ENCODE results near the gene IL23R. TPM values are rescaled to one million over a fixed set of nuclear protein-coding genes. Genes with fewer than 3 reads are reported as not detected.
A peak's percentile ranks its signal among the peaks of the same experiment; 100 is the strongest.
"Not testable (repeated sequence)": the region's sequence is repeated elsewhere in the genome, so short reads cannot be mapped to it uniquely, and the experiment has no call there.

Gene IL23R
- total RNA-seq, 1 donor from 2014 or later = not detected

DNA sequence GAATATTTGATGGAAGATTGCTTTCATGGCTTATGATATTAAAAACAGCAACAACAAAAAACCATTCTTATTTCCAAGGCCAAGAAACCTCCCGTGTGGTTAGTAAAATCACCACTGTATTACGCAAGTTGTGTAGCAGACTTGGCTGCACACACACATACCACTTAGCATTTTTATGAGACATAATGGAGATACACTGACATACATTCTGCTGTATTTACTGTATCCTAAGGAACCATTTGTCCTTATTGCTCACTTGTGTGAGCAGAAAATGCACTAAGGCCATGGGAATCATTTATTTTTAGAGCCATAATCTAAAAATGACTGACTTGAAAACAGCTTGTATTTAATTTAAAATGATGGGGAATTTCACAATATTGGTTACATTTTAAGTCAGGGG is 30.9 kb upstream of the IL23R start:
- no peak overlapping the region for H3K27ac ChIP-seq (replicated peaks)
- intact Hi-C loops (cut with micrococcal nuclease) = no loop called here
- H3K9me3 ChIP-seq (replicated peaks) = no peaks in the 10 kb centered on the region
- no peaks in the 10 kb centered on the region for H3K36me3 ChIP-seq
- TF ChIP-seq, protein P1, sequence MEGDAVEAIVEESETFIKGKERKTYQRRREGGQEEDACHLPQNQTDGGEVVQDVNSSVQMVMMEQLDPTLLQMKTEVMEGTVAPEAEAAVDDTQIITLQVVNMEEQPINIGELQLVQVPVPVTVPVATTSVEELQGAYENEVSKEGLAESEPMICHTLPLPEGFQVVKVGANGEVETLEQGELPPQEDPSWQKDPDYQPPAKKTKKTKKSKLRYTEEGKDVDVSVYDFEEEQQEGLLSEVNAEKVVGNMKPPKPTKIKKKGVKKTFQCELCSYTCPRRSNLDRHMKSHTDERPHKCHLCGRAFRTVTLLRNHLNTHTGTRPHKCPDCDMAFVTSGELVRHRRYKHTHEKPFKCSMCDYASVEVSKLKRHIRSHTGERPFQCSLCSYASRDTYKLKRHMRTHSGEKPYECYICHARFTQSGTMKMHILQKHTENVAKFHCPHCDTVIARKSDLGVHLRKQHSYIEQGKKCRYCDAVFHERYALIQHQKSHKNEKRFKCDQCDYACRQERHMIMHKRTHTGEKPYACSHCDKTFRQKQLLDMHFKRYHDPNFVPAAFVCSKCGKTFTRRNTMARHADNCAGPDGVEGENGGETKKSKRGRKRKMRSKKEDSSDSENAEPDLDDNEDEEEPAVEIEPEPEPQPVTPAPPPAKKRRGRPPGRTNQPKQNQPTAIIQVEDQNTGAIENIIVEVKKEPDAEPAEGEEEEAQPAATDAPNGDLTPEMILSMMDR (IDR thresholded peaks at IDR 0.05; ENCODE audit: borderline replicate concordance) = no peak
- H3K4me3 ChIP-seq = peak overlapping the region; percentile 59
- DNase-seq = no peak
- H3K4me1 ChIP-seq = no peaks in the 10 kb centered on the region
- peaks cover 7% of the 10 kb centered on the region for H3K27me3 ChIP-seq (ENCODE audit: low read depth)

DNA sequence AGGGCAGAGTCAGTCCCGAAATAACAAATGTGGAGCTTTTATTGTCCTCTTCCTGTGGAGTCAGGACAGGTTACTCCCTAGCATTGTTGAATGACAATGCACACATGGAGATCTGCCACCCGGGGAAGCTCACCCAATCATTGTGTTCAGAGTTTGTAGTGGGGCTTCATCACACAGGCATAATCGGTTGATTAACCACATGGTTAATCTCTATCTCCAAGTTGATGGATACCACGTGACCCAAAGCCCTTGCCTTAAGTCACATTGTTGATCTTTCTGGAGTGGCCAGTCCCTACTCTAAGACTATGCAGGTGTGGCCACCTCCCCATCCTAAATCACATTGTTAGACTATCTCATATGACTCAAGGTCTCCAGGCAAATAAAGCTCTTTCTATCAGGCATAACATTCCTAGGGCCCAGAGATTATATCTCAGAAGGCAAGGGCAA is 28.9 kb upstream of the IL23R start:
- Histone ChIP-seq H3K9me3 (replicated peaks) (no peaks in the 10 kb centered on the region), H3K4me1 (no peaks in the 10 kb centered on the region), H3K27ac (replicated peaks) (no peak overlapping the region), H3K4me3 (no peak overlapping the region), H3K36me3 (no peaks in the 10 kb centered on the region), H3K27me3 (ENCODE audit: low read depth) (peaks cover 7% of the 10 kb centered on the region)
- no peak for DNase-seq
- TF ChIP-seq, protein P1 (IDR thresholded peaks at IDR 0.05; ENCODE audit: borderline replicate concordance) = no peak
- intact Hi-C loops (cut with micrococcal nuclease) = no loop called here

DNA sequence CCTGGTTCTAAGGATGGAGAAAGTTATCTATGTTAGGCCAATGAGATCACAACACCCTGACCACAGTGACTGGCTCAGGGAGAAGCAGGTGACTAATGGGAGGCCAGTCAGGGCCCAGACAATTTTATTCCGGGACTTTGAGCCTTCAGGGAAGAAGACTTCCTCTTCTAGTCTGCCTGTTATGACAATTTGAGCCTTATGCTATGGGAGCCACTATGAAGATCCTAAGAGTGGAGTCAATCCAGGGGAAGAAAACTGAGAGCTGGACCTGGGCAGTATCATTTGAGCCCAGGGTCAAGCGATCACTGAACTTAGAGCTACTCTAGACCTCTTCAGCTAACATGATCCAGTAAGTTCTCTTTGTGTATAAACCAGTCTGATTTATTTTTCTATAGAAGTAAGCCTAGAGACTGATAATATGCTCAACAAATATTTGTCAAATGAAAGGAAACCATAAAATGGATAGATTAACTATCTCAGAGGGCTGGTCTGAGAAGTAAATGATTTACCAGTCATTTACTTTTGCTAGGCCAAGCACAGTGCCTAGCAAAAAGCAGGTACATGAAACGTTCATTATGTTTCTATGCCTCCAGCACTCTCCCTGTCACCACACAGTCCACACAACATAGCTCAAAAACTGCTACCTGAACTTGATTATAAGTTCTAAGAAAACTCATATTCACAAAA is 27.3 kb upstream of the IL23R start:
- intact Hi-C loops (cut with micrococcal nuclease) = no loop called here
- Histone ChIP-seq H3K27me3 (ENCODE audit: low read depth) (peaks cover 7% of the 10 kb centered on the region), H3K27ac (replicated peaks) (no peak overlapping the region), H3K4me1 (no peaks in the 10 kb centered on the region), H3K4me3 (no peak overlapping the region), H3K36me3 (no peaks in the 10 kb centered on the region), H3K9me3 (replicated peaks) (no peaks in the 10 kb centered on the region)
- no peak for DNase-seq
- TF ChIP-seq, protein P1 (IDR thresholded peaks at IDR 0.05; ENCODE audit: borderline replicate concordance) = no peak

DNA sequence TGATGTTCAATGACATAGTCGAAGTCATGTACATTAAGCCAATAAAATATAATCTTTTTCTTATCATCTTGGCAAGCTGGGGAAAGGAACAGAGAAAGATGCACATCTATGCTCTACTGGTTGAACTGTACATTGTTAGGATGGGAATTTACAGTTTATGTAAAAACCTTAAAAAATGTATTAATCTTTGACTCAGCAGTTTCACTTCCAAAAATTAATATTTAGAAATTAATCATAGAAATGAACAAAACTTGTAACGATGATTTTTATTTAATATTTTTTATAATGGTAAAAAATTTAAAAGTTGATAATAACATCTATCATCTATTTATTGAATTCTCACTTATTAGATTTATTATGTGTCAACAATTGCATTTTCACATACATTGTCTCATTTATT is 25.8 kb upstream of the IL23R start:
- Histone ChIP-seq H3K4me1 (no peaks in the 10 kb centered on the region), H3K27me3 (ENCODE audit: low read depth) (no peaks in the 10 kb centered on the region), H3K27ac (replicated peaks) (no peak overlapping the region), H3K36me3 (no peaks in the 10 kb centered on the region), H3K9me3 (replicated peaks) (no peaks in the 10 kb centered on the region), H3K4me3 (no peak overlapping the region)
- DNase-seq = no peak
- intact Hi-C loops (cut with micrococcal nuclease) = loop anchor here (10.0 kb wide), 1 partner anchor 376 kb away; no protein-coding TSS in a partner anchor
- TF ChIP-seq, protein P1 (IDR thresholded peaks at IDR 0.05; ENCODE audit: borderline replicate concordance) = no peak

DNA sequence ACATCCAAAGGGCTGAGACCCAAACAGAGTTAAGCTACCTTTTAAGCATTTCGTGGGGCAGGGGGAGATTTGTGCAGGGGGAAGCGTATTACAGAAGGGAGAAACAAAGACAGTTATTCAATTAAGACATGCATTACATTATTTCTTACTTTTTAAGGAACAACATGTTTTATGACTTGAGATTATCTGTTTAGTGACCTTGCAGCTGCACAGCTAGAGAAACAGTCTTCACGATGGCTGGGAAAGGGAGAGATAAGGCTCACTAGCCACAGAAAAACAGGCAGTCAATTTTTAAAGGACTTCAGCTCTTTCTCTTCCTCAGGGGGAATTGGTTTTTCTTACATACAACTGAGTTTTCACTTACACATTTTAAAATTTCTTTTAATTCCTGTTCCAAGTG is 24.4 kb upstream of the IL23R start:
- H3K27me3 ChIP-seq (ENCODE audit: low read depth); H3K4me1 ChIP-seq; DNase-seq; H3K36me3 ChIP-seq; H3K9me3 ChIP-seq (replicated peaks); H3K4me3 ChIP-seq; H3K27ac ChIP-seq (replicated peaks): not testable (repeated sequence)
- intact Hi-C loops (cut with micrococcal nuclease) = loop anchor here (10.0 kb wide), 1 partner anchor 377 kb away; no protein-coding TSS in a partner anchor

DNA sequence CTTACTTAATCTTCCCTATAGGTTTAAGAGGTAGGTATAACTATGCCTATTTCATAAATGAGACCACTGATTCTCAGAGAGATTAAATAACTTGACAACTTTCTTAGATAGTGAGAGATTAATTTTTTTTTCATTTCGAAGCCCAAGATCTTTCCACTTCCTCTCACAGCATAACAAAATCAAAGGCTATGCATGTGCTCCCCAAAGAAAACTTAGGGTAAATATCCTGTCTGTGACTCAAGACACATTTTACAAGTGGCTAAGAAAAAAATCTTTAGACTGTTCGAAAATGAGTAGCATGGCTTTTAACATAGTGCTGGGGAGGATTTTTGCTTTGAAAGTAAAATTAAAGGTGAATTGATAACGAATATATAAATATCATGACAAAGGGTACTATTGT is 23.3 kb upstream of the IL23R start:
- Histone ChIP-seq H3K36me3 (no peaks in the 10 kb centered on the region), H3K9me3 (replicated peaks) (no peaks in the 10 kb centered on the region), H3K27ac (replicated peaks) (no peak overlapping the region), H3K27me3 (ENCODE audit: low read depth) (no peaks in the 10 kb centered on the region), H3K4me1 (no peaks in the 10 kb centered on the region), H3K4me3 (no peak overlapping the region)
- TF ChIP-seq, protein P1 (IDR thresholded peaks at IDR 0.05; ENCODE audit: borderline replicate concordance) = no peak
- intact Hi-C loops (cut with micrococcal nuclease) = loop anchor here (10.0 kb wide), 1 partner anchor 378 kb away; no protein-coding TSS in a partner anchor
- DNase-seq = no peak

Data from left ventricle myocardium inferior (tissue), 1 donor.